Body of pancreas (tissue), 2 donors: ENCODE measurements around the gene ASB18. TPM values are rescaled to one million over a fixed set of nuclear protein-coding genes. Genes with fewer than 3 reads are reported as not detected.

Experiments used
- small RNA-seq: library from RNA; depleted of rRNA; stranded (forward); fragments of <200 nt; gene quantifications from one replicate; pipeline ENCODE3, GENCODE V24; 2016
- total RNA-seq, 2 donors: library from RNA; depleted of rRNA; stranded (reverse); fragments of >200 nt; gene quantifications; one replicate each; pipeline ENCODE4 v1.1.0, GENCODE V29; 2016

Gene ASB18
- total RNA-seq, 2 donors from 2014 or later: not detected

Small RNA genes within 50 kb of the gene (small RNA-seq; reads per million reads assigned to genes)
- not detected for gene RF00019
- gene RNU1-31P: not detected

Other genes with a start within 250 kb of the ASB18 start
- not detected for gene GBX2, start 96.0 kb downstream of the ASB18 start, total RNA-seq